NCI-H2107 treated with DMSO at 0.1 percent for 48 hours (cell line): ENCODE results near the gene AGT.
"Not testable (repeated sequence)": the region's sequence is repeated elsewhere in the genome, so short reads cannot be mapped to it uniquely, and the experiment has no call there.

ENCODE experiments used
- DNase-seq: peaks from one replicate; lab custom pipeline; 2025; ENCODE audit not compliant: unreplicated experiment; lab: John Stamatoyannopoulos, UW

The AGT gene

DNA sequence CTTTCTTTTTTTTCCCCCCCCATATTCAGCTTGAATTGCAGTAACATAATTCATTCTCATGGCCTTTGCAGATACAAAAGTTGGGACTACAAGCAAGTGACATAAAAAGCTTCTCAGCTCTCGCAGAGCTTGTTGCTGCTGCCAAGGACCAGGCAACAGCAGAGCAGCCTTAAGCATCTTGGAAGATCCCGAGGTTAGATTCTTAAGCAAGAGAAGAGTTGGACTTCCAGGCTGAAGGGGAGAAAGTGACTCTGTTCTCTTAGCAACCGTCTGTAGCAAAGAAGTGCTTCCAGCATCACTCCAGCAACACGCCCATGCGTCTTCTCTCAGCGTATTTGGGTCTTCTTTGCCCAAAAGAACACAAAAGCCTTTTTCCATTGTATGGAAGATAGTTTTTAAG lies 20.7 kb downstream of the AGT start:
- DNase-seq = no peak

DNA sequence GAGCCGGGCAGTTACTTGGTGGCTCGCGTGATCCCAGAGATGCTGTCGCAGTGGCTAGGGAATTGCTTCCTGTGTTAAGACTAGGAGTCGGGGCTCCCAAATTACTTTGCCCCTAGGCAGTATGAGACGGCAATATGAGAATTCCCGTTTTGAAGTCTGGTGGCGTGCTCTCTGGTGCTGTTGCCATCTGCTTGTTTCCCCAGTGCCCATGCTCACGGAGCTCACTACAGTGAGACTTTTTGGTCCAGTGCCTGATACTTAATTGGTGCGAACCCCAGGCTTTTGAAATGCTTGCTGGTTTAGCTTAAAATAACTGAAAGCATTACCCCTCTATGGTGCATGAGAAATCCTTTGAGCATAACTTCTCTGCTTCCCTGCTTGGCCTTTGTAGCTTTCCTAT lies 22.3 kb downstream of the AGT start:
- no peak for DNase-seq

DNA sequence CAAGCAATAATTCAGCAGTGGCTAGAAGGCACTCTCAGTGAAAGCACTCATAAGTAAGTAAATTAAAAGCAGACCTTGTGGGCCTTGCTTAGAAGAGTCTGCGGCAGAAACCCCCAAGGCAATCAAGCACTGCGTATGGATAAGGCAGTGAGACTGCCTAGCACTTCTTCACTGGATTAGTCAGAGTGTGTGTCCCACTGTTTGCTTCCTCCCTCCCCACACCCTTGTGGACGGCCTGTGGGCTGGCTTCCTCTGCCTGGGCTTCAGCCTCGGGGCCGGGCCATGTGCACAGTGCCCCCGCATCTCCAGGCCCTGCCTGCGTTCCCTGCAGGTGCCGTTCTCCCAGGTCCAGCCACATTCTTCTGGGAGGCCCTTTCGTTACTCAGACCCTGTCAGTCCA lies 23.8 kb downstream of the AGT start:
- no peak for DNase-seq

DNA sequence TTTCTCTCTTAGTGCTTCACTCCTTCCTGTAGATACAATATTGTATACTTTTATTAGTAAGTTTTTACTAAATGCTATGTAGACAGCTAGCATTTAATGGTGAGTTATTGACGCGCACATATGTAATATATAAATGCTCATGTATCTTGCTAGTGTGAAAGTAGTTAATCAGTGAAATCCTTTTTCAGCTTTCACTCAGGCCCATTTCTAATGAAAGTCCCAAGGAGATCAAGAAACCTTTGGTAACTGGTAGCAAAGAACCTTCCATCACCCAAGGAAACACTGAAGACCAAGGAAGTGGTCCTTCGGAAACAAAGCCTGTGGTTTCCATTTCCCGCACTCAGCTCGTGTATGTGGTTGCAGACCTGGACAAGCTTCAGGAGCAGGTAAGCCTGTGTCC lies 27.2 kb downstream of the AGT start:
- DNase-seq = no peak

DNA sequence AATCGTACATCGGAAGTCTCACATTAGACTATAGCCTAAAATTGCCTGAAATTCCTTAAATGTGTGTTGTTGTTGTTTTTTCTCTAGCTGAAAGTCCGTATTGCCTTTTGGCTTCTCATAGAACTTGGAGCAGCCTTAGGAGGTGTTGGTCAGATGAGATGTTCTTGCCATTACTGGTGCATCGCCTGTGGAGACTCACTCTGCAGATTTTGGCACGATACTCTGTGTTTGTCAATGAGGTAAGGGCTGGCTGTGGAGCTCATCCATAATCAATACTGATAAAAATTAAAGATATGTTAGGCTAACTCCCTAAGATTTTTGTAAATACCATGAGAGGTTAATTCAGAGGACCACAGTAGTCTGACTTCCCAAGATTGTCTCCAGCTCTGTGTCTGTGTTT lies 28.9 kb downstream of the AGT start:
- DNase-seq = no peak

DNA sequence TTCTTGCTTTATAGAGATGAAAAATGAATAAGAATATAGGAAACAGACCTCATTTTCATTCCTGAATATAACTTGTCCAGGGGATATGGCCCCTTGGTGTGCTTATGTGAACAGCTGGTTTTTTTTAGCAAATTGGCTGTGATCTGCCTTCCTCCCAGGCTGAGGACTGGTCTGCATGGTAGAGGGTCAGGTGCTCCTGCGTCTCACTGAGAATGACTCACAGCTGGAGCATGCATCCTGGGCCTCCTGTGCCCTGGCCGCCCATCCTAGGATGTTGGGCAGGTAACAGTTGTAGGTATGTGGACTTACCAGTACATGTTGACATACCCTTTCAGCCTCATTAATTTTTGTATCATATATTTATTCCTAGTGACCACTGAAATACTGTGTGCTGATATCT lies 29.8 kb downstream of the AGT start:
- DNase-seq = no peak

DNA sequence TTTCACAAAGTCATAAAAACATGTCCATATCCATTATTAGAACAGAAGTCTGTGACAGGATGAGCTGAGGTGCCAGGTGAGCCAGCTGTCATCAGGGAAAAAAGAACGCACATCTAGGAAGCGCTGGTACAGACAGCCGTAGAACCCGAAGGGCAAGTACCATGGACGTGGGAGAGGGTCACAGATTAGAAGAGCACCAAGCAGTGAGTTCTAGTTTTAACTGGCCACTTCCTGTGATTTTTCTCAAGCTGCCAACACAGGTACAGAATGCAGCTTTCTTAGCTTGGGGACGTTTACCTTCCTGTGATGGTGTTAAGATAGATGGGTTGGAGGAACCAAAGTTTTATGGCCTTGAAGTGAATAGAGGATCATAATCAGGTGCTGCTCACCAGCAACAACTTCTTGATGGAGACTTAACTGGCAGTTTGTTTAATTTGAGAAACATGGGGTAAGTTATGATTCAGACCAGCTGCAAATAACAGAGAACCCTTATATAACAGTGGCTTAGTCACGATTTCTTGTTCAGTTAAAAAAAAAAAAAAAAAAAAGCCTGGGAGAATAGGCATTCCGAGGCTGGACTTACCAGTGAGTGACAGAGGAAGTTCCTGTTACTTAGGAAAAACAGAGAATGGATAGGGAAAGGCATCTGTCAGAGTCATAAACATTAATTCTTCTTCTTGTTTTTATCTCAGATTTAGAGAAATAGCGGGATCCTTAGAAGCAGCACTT lies 30.9 kb downstream of the AGT start:
- DNase-seq = no peak

DNA sequence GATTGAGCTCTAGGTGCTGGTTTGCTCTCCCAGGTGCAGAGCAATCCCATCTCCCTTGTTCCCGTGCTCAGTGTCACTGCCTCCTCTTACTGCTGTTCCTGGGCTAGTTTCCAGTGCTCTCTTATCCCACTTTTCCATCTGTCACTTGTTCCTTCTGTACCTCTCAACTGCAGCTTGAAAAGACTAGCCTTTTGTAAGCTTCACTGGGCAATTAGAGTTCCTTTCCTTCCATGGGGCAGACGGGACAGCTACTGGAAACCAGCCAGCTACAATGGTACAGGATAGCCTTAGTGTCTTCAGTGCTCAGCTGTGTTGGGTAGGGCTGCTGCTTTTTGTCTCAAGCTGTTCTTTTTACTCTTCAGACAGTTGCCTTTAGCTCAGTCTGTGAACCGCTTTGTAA lies 31.6 kb downstream of the AGT start:
- no peak for DNase-seq

DNA sequence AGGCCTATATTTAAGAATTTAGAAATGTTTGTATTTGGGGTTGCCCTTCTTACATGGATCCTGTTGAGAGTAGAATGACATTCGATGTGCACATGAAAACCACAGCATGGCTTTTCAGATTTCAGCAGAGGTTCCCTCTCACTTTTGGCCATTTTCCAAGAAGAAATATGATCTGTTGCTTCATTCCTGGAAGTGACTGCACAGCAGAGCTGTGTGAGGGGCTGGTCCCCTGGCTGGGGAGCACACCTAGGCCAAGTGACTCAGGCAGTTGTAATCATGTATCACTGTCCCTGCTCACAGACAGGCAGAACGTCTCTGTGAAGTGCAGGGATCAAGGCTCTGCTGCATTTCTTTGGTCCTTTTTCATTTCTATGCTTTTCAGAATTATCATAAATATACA lies 32.3 kb downstream of the AGT start:
- peak; percentile 86 for DNase-seq

DNA sequence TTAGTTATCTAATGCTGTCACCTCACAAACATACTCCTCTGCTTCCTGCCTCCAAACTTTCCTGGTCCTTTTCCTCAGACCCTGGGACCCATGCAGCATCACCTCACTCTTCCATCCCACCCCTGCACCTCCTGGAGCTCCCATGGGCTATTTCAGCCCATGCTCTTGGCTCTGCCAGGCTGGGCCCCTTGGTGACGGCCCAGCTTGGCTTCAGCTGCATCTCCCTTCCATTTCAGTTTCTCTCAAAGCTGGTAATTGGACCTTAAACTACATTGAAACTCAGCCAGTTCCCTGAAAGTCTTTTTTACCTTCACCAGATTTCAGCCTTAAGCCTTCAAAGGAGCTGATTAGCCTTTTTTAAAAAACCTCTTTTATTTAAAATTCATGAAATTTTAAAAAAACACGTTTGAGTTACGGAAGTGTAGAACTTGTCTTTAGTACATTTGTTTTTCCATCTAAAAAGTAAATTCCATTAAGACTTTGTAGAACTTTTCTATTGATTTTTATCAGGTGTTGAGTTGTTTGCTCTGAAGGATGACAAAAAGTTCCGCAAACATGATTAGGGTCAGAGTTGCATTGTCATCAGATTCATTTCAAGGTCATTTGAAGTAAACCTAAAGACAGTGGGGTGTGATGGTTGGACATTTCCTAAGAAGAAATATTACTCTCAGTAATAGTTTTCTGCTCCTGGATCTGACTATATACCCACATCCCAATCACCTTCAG lies 33.5 kb downstream of the AGT start:
- no peak for DNase-seq

DNA sequence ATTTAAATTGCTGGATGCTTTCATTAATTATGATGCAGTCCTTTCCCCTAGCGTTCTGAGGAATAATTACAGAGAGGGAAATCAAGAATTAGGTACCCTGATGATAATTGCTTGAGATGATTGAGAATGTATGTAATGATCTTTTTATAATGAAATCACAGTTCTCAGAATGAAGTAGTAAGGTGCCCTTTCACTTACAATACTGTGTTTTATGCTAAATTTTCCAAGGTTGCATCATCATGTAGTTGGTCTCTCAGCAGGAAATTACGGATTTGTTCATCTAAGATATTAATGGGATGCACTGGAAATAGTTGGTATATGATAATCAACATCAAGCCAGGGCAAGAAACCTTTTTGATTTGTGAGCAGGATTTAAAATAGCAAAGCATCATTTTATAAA lies 34.1 kb downstream of the AGT start:
- DNase-seq = no peak

DNA sequence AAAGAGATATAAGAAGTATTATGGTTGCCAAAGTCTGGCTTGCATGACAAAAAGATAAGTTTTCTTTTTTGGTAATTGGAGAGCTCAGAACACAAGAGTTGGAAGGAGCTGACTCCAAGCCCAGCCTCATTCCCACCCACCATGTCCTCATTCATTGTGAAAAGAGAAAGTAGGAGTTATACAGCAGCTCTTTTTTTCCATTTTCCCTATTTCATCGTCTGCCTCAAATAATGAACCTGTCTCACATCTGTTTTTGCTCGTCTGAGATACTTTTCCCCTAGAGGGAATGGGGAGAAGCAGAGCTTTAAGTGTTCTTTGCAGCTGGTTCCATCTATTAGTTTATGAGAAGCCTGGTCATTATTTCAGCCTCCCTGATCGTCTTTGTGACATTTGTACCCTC lies 34.7 kb downstream of the AGT start:
- DNase-seq = no peak

DNA sequence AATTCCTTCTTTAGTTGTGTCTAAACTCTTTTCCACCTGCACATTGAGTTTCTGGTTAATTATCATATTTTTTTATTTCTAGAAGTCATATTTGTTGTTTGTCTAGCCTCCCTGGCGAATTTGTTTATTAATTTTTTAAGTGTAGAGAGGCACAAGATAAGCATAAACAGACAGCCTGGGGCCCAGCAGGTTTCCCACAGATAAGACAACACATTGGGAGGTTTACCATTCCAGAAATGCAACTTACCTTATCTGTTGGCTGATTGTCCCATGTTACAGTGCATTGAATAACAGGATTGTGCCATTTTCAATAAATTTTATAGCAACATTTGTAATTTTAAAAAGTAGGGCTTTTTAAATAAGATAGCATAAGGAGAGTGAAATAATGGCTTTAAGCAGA lies 36.7 kb downstream of the AGT start:
- no peak for DNase-seq

DNA sequence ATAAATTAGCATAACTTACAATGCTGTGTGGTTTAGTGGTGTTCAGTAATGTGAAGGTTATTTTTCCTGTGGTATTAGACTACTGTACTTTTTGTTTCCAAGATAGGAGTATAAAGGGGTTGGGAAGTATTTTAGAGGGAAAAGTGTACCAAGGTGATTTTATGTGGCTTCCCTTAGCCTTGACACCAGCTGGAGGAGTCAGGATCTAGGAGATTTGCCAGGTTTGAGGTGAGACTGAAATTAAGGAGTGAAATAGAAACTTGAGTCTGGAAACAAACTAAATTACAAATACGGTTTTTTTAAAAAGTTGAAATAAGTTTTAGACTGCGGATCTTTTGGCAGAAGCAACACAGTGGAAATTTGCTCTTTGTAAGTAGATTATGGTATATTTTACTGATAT lies 39.3 kb downstream of the AGT start:
- DNase-seq = no peak

DNA sequence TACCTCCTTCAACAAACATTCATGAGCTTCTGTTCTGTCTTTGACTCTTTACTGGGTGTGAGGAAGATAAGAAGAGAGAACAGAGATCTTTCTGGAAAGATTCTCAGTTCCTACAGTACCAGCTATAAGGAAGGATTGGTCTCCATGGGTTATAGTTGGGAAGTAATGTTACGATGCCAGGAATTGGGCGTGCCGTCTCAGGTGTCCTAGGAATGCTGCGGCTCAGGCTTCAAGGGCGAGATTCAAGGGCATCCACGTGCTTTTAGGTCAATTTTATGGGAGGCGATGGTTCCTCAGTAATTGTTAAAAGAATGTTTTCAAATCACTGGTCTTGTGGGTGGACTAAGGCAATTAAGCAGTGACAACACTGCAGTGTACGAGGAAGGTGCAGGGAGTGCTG lies 44.4 kb downstream of the AGT start:
- no peak for DNase-seq

DNA sequence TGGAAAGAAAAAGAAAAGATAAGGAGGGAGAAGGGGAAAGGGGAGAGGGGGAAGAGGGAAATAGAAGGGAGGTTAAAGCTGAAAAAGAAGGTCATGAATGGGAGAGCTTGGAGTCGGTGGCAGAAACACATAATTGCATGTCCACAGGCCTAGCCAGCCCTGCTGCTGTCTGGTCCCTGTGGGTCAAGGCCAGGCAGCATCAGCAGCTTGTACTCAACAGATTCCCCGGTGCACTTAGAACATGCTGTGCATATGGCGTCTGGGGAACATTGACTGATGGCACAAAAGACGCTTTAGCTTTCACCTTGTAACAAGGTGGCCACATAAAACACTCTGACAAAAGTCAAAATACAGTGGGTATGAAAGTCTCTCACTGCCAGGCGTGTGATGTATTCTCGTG lies 45.7 kb downstream of the AGT start:
- no peak for DNase-seq

DNA sequence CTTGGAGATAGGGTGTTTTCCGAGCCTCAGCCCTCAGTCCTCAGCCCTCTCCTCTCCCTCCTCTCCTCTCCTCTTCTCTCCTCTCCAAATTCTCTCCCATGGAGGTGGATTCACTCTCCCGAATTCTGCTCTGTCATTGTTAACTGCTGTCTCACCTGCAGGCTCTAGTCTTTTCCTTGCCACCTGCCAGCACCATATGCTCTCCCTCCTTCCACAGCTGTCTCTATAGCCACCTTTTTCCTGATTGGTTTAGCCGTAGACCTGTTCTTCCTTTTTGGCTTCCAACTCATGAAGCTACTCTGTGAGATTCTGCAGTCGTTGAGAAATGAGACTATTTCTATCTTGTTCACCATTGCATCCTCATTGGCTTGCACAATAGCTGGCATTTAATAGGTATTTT lies 51.9 kb downstream of the AGT start:
- DNase-seq = peak; percentile 18

DNA sequence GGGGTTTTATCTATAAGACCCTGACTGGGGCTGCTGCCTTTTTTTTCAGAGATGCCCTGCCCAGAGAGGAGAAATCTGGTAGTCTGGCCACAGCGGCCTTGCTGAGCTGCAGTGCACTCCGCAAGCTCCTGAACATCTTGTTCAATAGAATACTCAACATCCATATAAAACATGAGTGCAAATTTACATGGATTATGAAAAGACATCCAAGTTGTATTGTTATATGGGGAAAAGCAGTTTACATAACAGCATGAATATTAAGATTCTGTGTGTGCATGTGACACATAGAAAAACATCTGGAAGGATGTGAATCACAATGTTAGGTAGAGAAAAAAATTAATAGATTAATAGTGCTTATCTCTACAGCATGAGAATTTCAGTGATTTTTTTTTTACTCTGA lies 55.2 kb downstream of the AGT start:
- no peak for DNase-seq

DNA sequence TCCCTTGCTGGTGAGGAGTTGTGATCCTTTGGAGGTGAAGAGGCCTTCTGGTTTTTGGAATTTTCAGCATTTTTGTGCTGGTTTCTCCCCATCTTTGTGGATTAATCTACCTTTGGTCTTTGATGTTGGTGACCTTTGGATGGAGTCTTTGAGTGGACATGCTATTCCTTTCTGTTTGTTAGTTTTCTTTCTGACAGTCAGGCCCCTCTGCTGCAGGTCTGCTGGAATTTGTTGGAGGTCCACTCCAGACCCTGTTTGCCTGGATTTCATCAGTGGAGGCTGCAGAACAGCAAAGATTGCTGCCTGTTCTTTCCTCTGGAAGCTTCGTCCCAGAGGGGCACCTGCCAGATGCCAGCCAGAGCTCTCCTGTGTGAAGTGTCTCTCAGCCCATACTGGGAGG lies 55.8 kb downstream of the AGT start:
- DNase-seq = not testable (repeated sequence)

DNA sequence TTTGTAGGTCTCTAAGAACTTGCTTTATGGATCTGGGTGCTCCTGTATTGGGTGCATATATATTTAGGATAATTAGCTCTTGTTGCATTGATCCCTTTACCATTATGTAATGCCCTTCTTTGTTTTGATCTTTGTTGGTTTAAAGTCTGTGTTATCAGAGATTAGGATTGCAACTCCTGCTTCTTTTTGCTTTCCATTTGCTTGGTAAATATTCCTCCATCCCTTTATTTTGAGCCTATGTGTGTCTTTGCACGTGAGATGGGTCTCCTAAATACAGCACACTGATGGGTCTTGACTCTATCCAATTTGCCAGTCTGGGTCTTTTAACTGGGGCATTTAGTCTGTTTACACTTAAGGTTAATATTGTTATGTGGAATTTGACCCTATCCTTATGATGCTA lies 57.2 kb downstream of the AGT start:
- not testable (repeated sequence) for DNase-seq
